Mesendoderm (in vitro differentiated cells): ENCODE measurements around the gene ZNF33B. TPM values are rescaled to one million over a fixed set of nuclear protein-coding genes. Genes with fewer than 3 reads are reported as not detected.

Experiments used
- small RNA-seq: library from polyadenylated mRNA; stranded (forward); fragments of <200 nt; extraction: miRNeasy Mini kit (QIAGEN cat#:217004); gene quantifications from one replicate; pipeline ENCODE3, GENCODE V24; 2013; ENCODE audit not compliant: insufficient read depth

ZNF33B gene

Small RNA genes within 50 kb of the gene (small RNA-seq; reads per million reads assigned to genes)
- gene AL022345.1 (not detected), gene AL022345.2 (not detected), gene AL022345.3 (not detected), gene FXYD6P1 (not detected), gene RNU6-1170P (not detected)
